NB4 (cell line): ENCODE data around the gene SLC24A4.

Experiments
- TF ChIP-seq, protein P1 (sequence below): IDR thresholded peaks from one replicate; pipeline ENCODE4 v1.5.1; 2012; ENCODE audit warnings: low read depth, low read length
- TF ChIP-seq, protein P2 (sequence below): IDR thresholded peaks from 2 replicates; pipeline ENCODE4 v1.6.1; 2011; ENCODE audit warnings: low read depth, low read length

DNA sequence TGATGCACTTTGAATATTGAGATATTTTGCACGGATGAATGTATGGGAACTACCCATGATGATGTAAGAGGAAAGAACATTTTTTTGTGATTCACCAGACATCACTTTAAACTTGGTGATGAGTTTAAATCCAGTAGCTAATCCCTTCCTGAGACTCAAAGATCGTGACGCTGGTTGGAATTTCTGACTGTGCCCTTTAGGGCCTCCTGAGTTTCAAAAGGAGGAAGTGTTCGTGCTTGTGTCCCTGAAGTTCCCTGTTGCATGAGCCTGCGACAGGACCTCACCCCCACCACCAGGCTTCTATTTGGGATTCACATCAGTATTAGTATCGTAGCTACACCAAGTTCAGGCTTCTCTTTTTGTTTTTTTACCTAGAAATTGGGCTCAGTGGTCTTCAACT lies 172.1 kb downstream of the SLC24A4 start:
- TF ChIP-seq, protein P1, sequence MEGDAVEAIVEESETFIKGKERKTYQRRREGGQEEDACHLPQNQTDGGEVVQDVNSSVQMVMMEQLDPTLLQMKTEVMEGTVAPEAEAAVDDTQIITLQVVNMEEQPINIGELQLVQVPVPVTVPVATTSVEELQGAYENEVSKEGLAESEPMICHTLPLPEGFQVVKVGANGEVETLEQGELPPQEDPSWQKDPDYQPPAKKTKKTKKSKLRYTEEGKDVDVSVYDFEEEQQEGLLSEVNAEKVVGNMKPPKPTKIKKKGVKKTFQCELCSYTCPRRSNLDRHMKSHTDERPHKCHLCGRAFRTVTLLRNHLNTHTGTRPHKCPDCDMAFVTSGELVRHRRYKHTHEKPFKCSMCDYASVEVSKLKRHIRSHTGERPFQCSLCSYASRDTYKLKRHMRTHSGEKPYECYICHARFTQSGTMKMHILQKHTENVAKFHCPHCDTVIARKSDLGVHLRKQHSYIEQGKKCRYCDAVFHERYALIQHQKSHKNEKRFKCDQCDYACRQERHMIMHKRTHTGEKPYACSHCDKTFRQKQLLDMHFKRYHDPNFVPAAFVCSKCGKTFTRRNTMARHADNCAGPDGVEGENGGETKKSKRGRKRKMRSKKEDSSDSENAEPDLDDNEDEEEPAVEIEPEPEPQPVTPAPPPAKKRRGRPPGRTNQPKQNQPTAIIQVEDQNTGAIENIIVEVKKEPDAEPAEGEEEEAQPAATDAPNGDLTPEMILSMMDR: no peak
- TF ChIP-seq, protein P2, sequence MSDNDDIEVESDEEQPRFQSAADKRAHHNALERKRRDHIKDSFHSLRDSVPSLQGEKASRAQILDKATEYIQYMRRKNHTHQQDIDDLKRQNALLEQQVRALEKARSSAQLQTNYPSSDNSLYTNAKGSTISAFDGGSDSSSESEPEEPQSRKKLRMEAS: no peak
